Aorta (tissue), 5 donors: Measurements from ENCODE around the gene C1GALT1. TPM values are rescaled to one million over a fixed set of nuclear protein-coding genes. Genes with fewer than 3 reads are reported as not detected.

Source experiments
- ATAC-seq: fragments of 200-7000 bp; cut with Tn5 transposase; one replicate; pipeline ENCODE4 v1.9.1; 2022; ENCODE audit warnings: moderate library complexity; ENCODE audit not compliant: low FRiP score
- DNase-seq, 2 donors: peaks; one replicate each; pipeline ENCODE4 v3.0.0-alpha.2; 2020
- H3K27ac ChIP-seq, 2 donors: one replicate each; pipeline ENCODE4 v1.5.1; 2013; ENCODE audit warnings: low read length in 2 of 2, mild to moderate bottlenecking in 2 of 2, moderate library complexity in 2 of 2, control low read depth in 1 of 2, inconsistent platforms in 1 of 2, low read depth in 1 of 2
- H3K27me3 ChIP-seq, 2 donors: one replicate each; pipeline ENCODE4 v1.6.1; 2013; ENCODE audit warnings: control low read depth in 1 of 2, low read length in 1 of 2, mild to moderate bottlenecking in 1 of 2, moderate library complexity in 1 of 2; ENCODE audit not compliant: insufficient read depth in 2 of 2, control insufficient read depth in 1 of 2
- H3K36me3 ChIP-seq, 2 donors: one replicate each; pipeline ENCODE4 v1.6.1; 2013; ENCODE audit warnings: control low read depth in 1 of 2, low read length in 1 of 2, mild to moderate bottlenecking in 1 of 2; ENCODE audit not compliant: insufficient read depth in 2 of 2, control insufficient read depth in 1 of 2
- H3K4me1 ChIP-seq, 2 donors: one replicate each; pipeline ENCODE4 v1.6.1; 2013; ENCODE audit warnings: low read length in 2 of 2, control low read depth in 1 of 2, mild to moderate bottlenecking in 1 of 2, moderate library complexity in 1 of 2; ENCODE audit not compliant: insufficient read depth in 2 of 2, control insufficient read depth in 1 of 2
- H3K4me3 ChIP-seq, 2 donors: one replicate each; pipeline ENCODE4 v1.5.1; 2013; ENCODE audit warnings: low read length in 2 of 2, control low read depth in 1 of 2, mild to moderate bottlenecking in 1 of 2
- H3K9me3 ChIP-seq: one replicate; pipeline ENCODE4 v1.6.1; 2013; ENCODE audit warnings: mild to moderate bottlenecking, low read length; ENCODE audit not compliant: control insufficient read depth
- WGBS, 2 donors: extraction: QIAGEN DNeasy Blood & Tissue Kit; methylation state at CpG; one replicate each; pipeline ENCODE4 v1.1.7; 2013; 5-methylcytosine and 5-hydroxymethylcytosine counted together
- intact Hi-C, 2 donors: fragments of 100-400 bp; cut with DNase I; formaldehyde crosslinking; loops; one replicate each; pipeline versions ENCODE4 v1.14.2 to v1.15.0; 2022
- polyA plus RNA-seq, 2 donors: library from polyadenylated mRNA; stranded (reverse); fragments of 200-250 nt; gene quantifications; one replicate each; pipeline ENCODE4 v1.2.3, GENCODE V29; 2013
- total RNA-seq, 2 donors: library from RNA; stranded (reverse); fragmentation: NEBNext Ultra II Directional; extraction: Animal tissue kit (Norgen Biotek cat#: 25700); gene quantifications; one replicate each; pipeline ENCODE4 v1.2.1, GENCODE V29; 2021
- donor health status: healthy with polysubstance abuse.
- donor health status: Bipolar disorder and iron deficiency.
- donor health status: DM: no; HTN: no; CAD: no.
- donor health status: DM: no; HTN: no; CAD: no.
- donor health status: DM: yes; HTN: yes; CAD: no.

Gene C1GALT1
- total and polyA plus RNA-seq, 4 donors: 3.4 to 43.8 (median 13.5) TPM

- no peak for ATAC-seq
- Histone ChIP-seq H3K4me1 (no peaks in the 10 kb centered on the region), H3K27ac (no peak overlapping the region), H3K4me3 (no peak overlapping the region), H3K36me3 (no peaks in the 10 kb centered on the region), H3K9me3 (peaks cover 2% of the 10 kb centered on the region), H3K27me3 (peaks cover 0 to 1% of the 10 kb centered on the region in 2 donors)
- WGBS, 2 donors: 29 to 41% methylated on average over 3 of the region's 3 CpGs
- intact Hi-C loops: no loop called here
- no peak for DNase-seq
Observed at GRCh38 chr7:7276161-7276560, 93.8 kb downstream of the C1GALT1 start.

DNA sequence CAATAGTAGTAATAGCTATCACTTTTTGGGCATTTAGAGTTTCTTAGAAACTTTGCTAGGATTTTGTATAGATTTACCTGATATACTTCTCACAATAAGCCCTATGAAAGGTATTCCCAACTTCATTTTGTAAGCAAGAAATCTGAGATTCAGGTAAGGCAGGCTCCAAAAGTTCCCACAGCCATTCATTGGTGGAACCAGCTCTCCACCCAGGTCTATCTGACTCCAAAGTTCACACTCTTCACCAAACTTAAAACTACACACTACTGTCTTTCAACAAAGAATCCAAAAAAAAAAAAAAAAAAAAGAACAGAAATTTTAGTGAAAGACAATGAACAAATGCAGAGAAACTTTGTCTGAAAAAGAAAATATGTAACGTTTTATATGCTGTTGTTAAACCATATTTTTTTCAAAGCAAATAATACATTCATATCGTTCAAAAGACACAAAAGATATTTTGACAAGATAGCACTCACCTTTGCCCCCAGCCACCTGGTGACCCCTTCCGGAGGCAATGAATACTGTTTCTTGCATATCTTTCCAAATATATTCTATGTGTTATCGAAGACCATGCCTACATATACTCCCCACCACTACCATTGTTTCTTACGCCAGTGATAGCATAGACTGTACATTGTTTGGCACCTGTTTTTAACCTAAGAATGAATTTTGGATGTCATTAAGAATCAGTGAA is 108.2 kb downstream of the C1GALT1 start:
- ATAC-seq: no peak
- no peaks in the 10 kb centered on the region for H3K27me3 ChIP-seq
- no peaks in the 10 kb centered on the region for H3K9me3 ChIP-seq
- DNase-seq: no peak
- H3K4me3 ChIP-seq: no peak overlapping the region
- 54 to 85% methylated on average over 5 of the region's 5 CpGs for WGBS, 2 donors
- no peaks in the 10 kb centered on the region for H3K4me1 ChIP-seq
- no peak overlapping the region for H3K27ac ChIP-seq
- intact Hi-C loops: no loop called here
- H3K36me3 ChIP-seq: no peaks in the 10 kb centered on the region

- Histone ChIP-seq H3K27me3 (no peaks in the 10 kb centered on the region), H3K36me3 (no peaks in the 10 kb centered on the region), H3K4me3 (no peak overlapping the region), H3K27ac (no peak overlapping the region), H3K4me1 (no peaks in the 10 kb centered on the region), H3K9me3 (no peaks in the 10 kb centered on the region)
- DNase-seq: no peak
- intact Hi-C loops: no loop called here
- ATAC-seq: no peak
- WGBS, 2 donors: 78 to 85% methylated on average over 4 of the region's 4 CpGs
Observed at GRCh38 chr7:7292085-7292484, 109.7 kb downstream of the C1GALT1 start.

GRCh38 chr7:7292608-7293007 is 110.3 kb downstream of the C1GALT1 start:
- H3K4me1 ChIP-seq: no peaks in the 10 kb centered on the region
- H3K36me3 ChIP-seq: no peaks in the 10 kb centered on the region
- no peak overlapping the region for H3K4me3 ChIP-seq
- intact Hi-C loops: no loop called here
- H3K27me3 ChIP-seq: no peaks in the 10 kb centered on the region
- DNase-seq (no peak), ATAC-seq (no peak)
- H3K27ac ChIP-seq: no peak overlapping the region
- H3K9me3 ChIP-seq: no peaks in the 10 kb centered on the region
- 68 to 84% methylated on average over 5 of the region's 5 CpGs for WGBS, 2 donors

DNA sequence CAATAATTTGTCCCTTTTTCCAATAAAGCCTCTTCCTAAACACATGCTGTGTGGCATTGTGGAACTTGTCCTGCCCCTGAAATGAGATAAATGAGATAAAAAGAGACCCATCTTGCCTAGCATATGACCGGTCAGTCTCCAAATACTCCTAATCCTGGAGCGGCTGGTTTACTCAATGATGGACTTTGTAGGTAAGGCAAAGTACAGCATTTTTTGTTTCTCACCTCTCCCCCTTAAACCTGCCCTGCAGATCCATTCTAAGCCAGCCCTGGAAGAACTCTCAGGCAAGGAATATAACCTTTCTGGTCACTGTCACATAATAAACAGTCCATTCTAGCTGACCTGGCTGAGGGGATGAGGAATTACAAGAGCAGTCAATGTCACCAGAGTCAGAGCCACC is 110.7 kb downstream of the C1GALT1 start:
- WGBS, 2 donors: 96 to 98% methylated on average over 2 of the region's 2 CpGs
- H3K4me1 ChIP-seq: no peaks in the 10 kb centered on the region
- no peak for DNase-seq
- H3K9me3 ChIP-seq: no peaks in the 10 kb centered on the region
- H3K27me3 ChIP-seq: no peaks in the 10 kb centered on the region
- no peak for ATAC-seq
- intact Hi-C loops: no loop called here
- no peak overlapping the region for H3K27ac ChIP-seq
- H3K36me3 ChIP-seq: no peaks in the 10 kb centered on the region
- no peak overlapping the region for H3K4me3 ChIP-seq

GRCh38 chr7:7294911-7295310 is 112.6 kb downstream of the C1GALT1 start:
- Histone ChIP-seq H3K27ac (no peak overlapping the region), H3K27me3 (no peaks in the 10 kb centered on the region), H3K4me3 (no peak overlapping the region), H3K36me3 (no peaks in the 10 kb centered on the region), H3K9me3 (no peaks in the 10 kb centered on the region), H3K4me1 (no peaks in the 10 kb centered on the region)
- no peak for ATAC-seq
- 81 to 84% methylated on average over 4 of the region's 4 CpGs for WGBS, 2 donors
- intact Hi-C loops: no loop called here
- DNase-seq: no peak
